GM21528 (cell line): ENCODE measurements around the gene CDK5R1.
"Not testable (repeated sequence)": the region's sequence is repeated elsewhere in the genome, so short reads cannot be mapped to it uniquely, and the experiment has no call there.

Source experiments
- ATAC-seq: cut with Tn5 transposase; IDR thresholded peaks from one replicate; pipeline ENCODE4 v1.9.1; 2021; ENCODE audit warnings: mild to moderate bottlenecking, moderate library complexity; ENCODE audit not compliant: unreplicated experiment, low FRiP score

The CDK5R1 gene

GRCh38 chr17:32515677-32516383 lies 29.0 kb downstream of the CDK5R1 start:
- peak; percentile 43 for ATAC-seq

- ATAC-seq, result no peak
Measured at GRCh38 chr17:32516450-32516849, 29.7 kb downstream of the CDK5R1 start.

DNA sequence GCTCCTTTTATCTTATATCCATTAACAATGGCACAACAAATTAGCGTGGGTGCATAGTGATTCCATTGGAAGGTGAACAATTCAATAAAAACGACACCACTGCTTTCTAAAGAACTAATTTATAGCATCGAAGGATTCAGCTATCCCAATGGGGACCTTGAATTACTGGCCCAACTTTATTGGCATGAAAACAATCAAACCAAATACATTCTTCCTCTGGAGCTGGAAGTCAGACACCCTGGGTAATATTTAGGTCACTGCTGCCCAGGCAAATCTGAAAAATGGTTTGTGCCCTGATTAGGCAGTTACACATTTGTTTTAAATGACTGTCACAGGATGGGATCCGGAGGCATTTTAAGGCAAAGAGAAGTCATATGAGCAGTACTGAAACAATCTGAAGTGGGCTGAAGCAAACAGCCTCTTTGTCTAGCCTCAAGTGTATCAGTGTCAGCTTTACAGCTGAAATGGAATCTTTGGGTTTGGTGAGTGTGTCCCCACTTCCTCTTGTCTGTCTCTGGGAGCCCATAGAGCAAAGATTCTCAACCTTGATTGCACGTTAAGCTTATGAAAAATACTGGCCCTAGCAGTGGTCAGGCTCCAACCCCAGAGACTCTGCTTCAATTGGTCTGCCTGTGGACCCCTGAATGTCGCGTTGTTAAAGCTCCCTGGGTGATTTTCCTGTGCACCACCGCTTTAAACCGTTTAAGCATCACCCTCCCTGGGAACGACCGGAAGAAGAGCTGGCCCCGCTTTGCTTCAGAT lies 30.3 kb downstream of the CDK5R1 start:
- no peak for ATAC-seq

- no peak for ATAC-seq
Measured at GRCh38 chr17:32517982-32518381, 31.2 kb downstream of the CDK5R1 start.

- no peak for ATAC-seq
Measured at GRCh38 chr17:32518646-32519227, 31.9 kb downstream of the CDK5R1 start.

- no peak for ATAC-seq
Measured at GRCh38 chr17:32519228-32520103, 32.7 kb downstream of the CDK5R1 start.

DNA sequence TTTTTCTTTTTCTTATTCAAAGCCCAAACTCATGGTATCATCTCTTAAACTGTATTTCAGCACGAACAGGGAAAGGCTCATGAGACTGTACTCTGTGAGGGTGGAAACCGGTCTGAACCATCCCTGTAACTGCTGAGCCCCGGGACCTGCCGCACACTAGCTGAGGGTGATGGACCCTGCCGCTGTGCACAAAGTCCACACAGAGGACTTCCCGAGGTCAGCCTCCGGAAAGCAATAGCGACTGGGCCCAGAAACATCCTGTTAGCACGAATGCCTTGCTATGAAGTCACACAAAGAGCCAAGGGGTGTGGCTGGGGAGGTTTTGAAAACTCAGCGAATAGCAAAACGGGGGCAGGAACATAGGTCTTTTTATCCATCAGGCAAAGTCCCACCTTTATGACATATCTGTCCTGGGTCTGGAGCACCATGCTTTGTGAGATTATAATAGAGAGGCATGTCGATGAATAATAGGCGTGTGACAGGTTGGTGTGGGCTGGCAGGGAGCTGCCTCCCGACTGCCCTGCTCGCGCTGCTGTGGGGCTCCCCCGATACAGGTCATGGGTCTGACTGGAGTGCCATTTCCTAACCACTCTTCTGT lies 33.4 kb downstream of the CDK5R1 start:
- no peak for ATAC-seq

- ATAC-seq, result no peak
Measured at GRCh38 chr17:32520737-32521404, 34.1 kb downstream of the CDK5R1 start.

DNA sequence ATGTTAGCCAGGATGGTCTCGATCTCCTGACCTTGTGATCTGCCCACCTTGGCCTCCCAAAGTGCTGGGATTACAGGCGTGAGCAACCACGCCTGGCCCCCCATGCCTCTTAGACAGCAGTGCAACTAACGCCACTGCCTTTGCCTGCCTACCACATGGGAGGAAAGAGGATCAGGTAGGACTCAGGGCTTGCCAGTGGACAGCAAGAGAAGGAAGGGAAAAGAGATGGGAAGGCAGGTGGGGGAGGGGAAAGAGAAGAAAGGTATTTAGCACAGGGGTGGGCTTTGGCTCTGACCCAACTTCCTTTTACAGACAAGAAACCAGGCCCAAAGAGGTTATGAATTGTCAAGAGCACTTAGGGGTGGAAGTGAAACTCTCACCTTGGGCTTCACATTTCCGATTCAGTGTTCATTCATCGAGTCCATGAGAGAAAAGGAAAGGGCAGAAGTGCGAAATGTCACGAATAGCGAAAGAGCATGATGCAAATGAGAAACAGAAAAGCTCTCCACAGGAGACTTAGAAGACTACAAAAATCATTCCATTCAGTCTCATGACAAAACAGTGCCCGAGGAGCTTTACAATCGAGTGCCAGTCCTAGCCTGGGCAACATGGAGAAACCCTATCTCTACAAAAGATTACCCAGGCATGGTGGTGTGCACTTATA lies 36.4 kb downstream of the CDK5R1 start:
- peak; percentile 55 for ATAC-seq

DNA sequence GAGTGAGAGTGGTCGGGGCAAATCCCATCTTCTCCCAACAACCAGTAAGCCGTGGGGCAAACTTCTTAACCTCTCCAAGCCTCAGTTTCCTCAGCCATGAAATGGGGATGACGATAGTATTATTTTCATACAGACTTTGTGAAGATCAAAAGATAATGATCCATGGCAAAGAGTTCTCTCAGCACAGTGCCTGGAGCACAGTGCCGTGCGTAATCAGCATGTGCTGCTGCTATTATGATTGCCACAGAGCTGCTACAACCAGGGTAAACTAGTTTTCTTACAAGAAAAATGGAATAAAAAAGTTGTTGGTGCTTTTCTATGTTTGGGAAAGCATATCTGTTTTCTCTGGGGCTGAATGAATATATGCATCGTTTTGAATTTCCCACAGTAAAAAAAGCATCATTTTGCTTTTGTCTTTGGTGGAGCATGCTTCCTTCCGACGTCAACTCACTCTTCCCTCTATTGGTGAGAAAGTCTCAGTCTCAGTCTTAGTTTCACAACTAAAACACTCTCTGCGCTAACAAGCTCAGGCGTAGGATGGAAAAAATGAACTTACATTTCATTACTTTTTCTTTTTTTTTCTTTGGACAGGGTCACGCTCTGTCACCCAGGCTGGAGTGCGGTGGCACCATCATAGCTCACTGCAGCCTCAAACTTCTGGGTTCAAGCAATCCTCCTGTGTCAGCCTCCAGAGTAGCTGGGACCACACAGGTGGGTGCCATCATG lies 37.2 kb downstream of the CDK5R1 start:
- ATAC-seq, result peak; percentile 50

GRCh38 chr17:32524553-32524880 lies 37.7 kb downstream of the CDK5R1 start:
- not testable (repeated sequence) for ATAC-seq

DNA sequence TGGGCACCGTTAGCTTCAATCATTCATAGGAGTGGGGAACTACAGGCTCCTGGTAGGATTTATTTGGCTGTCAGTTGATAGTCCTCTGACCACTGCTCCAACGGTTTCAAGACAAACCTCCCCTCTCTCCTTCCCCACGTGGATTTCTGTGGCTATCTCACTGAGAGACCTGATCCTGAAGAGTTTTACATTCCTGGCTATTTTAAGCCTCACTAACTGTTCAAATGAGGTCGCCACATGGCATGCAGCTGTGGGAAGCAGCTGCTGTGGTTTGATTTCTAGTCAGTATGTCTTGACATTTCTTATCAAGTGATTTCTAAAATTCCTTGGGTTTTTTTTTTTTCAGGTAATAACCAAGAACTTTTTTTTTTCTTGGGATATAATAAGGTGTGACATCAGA lies 38.3 kb downstream of the CDK5R1 start:
- ATAC-seq, result no peak

- no peak for ATAC-seq
Measured at GRCh38 chr17:32527146-32527545, 40.4 kb downstream of the CDK5R1 start.

DNA sequence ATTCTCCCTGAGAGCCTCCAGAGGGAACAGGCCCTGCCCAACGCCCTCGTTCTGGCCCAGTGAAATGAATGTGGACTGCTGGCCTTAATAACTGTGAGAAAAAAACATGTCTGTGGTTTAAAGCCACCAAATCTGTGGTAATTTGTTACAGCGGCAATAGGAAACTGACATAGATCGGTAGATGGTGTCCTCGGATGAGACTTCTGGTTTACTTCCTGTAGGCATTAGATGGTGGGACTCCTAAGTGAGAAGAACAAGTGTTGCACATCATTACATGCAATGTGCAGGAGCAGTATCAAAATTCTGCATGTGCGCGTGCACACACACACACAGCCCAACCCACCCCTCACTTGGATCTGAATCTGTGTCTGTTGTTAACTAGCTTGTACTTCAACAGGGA lies 42.0 kb downstream of the CDK5R1 start:
- ATAC-seq, result no peak

GRCh38 chr17:32529604-32530003 lies 42.8 kb downstream of the CDK5R1 start:
- no peak for ATAC-seq

DNA sequence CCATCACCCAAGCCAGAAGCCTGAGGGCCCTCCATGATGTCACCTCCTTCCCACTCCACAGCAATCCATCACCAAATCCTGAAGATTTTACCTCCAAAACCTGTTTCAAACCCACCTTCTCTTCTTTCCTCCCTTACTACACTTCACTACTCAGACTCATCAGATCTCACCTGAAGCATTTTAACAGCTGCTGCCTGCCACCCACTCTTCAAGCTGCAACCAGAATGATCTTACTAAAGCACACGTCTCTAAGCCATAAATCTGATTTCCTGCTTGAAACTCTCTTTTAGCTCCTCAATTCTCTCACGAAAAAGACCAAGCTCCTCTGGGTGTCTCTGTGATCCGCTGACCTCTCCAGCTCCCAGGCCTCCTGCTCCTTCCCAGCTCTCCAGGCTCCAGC lies 46.5 kb downstream of the CDK5R1 start:
- ATAC-seq, result no peak

DNA sequence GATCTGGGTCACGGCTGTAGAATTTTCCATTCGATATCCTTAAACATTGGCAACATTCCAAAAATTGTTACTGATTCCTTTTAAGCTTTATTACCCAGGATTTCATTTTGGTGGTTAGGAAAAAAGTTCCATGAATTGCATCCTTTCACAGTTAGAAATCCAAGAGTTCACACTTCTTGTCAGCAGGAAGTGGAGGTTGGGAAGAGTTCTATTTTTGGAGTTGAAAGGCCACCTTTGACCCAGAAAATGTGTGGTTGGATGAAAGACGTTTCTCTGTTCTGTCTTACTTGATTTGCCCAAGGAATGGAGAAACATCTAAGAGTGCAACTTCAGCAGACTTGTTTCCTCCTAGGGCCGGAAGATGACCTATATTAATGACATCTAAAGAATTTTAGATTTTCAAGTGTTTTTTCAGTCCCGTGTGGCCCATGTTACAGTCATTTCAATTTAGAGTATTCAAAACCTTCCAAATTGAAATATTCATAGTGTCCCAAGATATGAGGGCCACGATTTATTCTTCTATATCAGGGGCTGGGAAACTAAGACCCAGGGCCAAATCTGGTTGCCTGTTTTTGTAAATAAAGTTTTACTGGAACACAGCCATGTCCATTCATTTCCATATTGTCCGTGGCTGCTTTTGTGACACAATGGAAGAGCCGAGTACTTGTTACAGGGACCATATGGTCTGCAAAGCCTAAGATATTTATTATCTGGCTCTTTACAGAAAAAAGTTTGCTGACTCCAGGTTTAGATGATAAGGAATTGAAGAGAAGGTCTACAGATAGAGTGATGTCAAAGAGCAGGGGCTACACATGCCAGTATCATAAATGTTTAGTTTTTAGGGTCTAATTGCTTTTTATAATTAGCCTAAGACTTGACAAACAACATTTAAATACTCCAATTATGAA lies 50.2 kb downstream of the CDK5R1 start:
- no peak for ATAC-seq
